Measurements from ENCODE around the gene RGS12.

Gene RGS12
- total RNA-seq = 2.6 to 8.6 reads per million in 2 experiments

- peak; percentile 72 for DNase-seq (ENCODE audit: low read depth)
These were observed at the start of gene RGS12 for GRCh38 chr4:3292571-3293400. RGS12 (plus strand) TSS chr4:3293021; CDS start chr4:3316171, 23,150 bp downstream.

- DNase-seq (ENCODE audit: low read depth) = no peak
These were observed 49.6 kb upstream of the RGS12 start for GRCh38 chr4:3243136-3243780.

GRCh38 chr4:3244002-3244401 lies 48.8 kb upstream of the RGS12 start:
- no peak for DNase-seq (ENCODE audit: low read depth)

GRCh38 chr4:3244747-3245146 lies 48.1 kb upstream of the RGS12 start:
- DNase-seq (ENCODE audit: low read depth) = no peak

- no peak for DNase-seq (ENCODE audit: low read depth)
These were observed 47.1 kb upstream of the RGS12 start for GRCh38 chr4:3245676-3246075.

- no peak for DNase-seq (ENCODE audit: low read depth)
These were observed 46.1 kb upstream of the RGS12 start for GRCh38 chr4:3246458-3247398.

GRCh38 chr4:3247399-3248177 lies 45.2 kb upstream of the RGS12 start:
- no peak for DNase-seq (ENCODE audit: low read depth)

- no peak for DNase-seq (ENCODE audit: low read depth)
These were observed 44.7 kb upstream of the RGS12 start for GRCh38 chr4:3248178-3248480.

GRCh38 chr4:3248811-3249661 lies 43.8 kb upstream of the RGS12 start, which contains the start of gene MSANTD1:
MSANTD1 (plus strand) TSS chr4:3249159; CDS start chr4:3249223, 64 bp downstream.
- no peak for DNase-seq (ENCODE audit: low read depth)

GRCh38 chr4:3249711-3250437 lies 42.9 kb upstream of the RGS12 start:
- DNase-seq (ENCODE audit: low read depth) = no peak

GRCh38 chr4:3250438-3250955 lies 42.3 kb upstream of the RGS12 start:
- no peak for DNase-seq (ENCODE audit: low read depth)

- no peak for DNase-seq (ENCODE audit: low read depth)
These were observed 41.7 kb upstream of the RGS12 start for GRCh38 chr4:3250956-3251690.

GRCh38 chr4:3251691-3252479 lies 40.9 kb upstream of the RGS12 start:
- no peak for DNase-seq (ENCODE audit: low read depth)

GRCh38 chr4:3252480-3252828 lies 40.4 kb upstream of the RGS12 start:
- DNase-seq (ENCODE audit: low read depth) = no peak

GRCh38 chr4:3252831-3253641 lies 39.8 kb upstream of the RGS12 start:
- no peak for DNase-seq (ENCODE audit: low read depth)

GRCh38 chr4:3253808-3254207 lies 39.0 kb upstream of the RGS12 start:
- DNase-seq (ENCODE audit: low read depth) = no peak

All from T follicular helper cell (primary cell).